ENCODE results near the gene TGIF1. TPM values are rescaled to one million over a fixed set of nuclear protein-coding genes. Genes with fewer than 3 reads are reported as not detected.

Gene TGIF1
- total and polyA plus RNA-seq, 9 of the 15 experiments (the other 6 are each of a cell fraction or from before 2014, with no cell fraction given) = 16.1 to 77.7 (median 44.6) TPM

DNA sequence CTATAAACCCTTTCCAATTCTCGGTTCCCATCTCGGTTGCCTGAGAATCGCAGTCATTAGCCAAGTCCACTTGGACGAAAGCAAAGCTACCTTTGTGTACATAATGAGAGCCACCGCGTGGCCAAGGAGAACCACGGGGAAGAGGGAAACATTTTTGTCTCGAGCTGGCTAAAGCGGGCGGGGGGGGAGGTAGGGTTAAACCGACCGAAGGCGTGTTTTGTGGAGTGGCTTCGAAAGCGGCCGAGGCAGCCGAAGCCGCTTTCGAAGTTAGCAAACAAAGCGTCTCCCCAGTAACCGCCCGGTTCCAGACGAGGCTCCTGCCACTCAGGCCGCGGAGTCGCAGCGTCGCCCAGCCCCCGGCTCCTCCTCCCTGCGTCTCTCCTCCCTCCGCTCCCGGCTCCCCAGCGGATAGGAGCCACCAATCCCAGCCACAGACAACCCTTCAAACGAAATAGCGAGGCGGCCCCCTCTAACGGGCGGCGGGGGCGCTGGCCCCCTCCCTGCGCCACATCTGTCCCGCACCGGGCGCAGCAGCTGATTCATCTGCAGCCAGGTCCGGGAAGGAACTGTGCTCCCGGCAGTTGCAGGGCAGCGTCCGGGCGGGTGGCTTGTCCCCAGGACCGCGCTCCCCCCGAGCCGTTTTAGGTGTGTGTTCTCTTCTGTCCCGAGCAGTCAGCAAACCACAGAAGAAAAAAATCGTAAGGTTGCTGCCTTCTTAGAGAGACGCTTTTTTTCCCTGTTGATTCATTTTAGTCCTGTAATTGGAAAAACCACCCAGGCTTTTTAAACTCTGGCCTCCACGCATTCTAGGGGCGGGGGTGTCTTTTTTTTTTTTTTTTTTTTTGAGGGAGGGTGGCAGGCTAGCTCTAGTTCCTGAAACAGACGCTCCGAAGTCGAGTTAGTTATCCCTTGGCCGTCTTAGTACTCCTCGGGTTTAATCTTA lies 1.8 kb upstream of the TGIF1 start (continued):
- TF ChIP-seq NUFIP1 (IDR thresholded peaks at IDR 0.05; ENCODE audit: partially characterized antibody) (no peak), ZSCAN32 (CRISPR knock-in tag; IDR thresholded peaks at IDR 0.05) (no peak), ZNF583 (CRISPR knock-in tag; IDR thresholded peaks at IDR 0.05) (no peak), TGIF2 (CRISPR knock-in tag; IDR thresholded peaks at IDR 0.05) (no peak; the same call in 1 of the 2 replicates), SMARCE1 (IDR thresholded peaks at IDR 0.05) (no peak), NCOA1 (IDR thresholded peaks at IDR 0.05; ENCODE audit: low read depth) (no peak), FIP1L1 (IDR thresholded peaks at IDR 0.05; ENCODE audit: low read depth, low read length, poor library complexity, severe bottlenecking) (peak; percentile 96), RBM17 (IDR thresholded peaks at IDR 0.05; ENCODE audit: borderline replicate concordance, low read depth, low read length) (no peak), ZNF175 (CRISPR knock-in tag; IDR thresholded peaks at IDR 0.05; ENCODE audit: low read depth) (no peak), ZNF24 (IDR thresholded peaks at IDR 0.05) (no peak)
- TF ChIP-seq, protein P1, sequence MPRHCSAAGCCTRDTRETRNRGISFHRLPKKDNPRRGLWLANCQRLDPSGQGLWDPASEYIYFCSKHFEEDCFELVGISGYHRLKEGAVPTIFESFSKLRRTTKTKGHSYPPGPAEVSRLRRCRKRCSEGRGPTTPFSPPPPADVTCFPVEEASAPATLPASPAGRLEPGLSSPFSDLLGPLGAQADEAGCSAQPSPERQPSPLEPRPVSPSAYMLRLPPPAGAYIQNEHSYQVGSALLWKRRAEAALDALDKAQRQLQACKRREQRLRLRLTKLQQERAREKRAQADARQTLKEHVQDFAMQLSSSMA (CRISPR knock-in tag; IDR thresholded peaks at IDR 0.05) = no peak
- TF ChIP-seq, protein P2, sequence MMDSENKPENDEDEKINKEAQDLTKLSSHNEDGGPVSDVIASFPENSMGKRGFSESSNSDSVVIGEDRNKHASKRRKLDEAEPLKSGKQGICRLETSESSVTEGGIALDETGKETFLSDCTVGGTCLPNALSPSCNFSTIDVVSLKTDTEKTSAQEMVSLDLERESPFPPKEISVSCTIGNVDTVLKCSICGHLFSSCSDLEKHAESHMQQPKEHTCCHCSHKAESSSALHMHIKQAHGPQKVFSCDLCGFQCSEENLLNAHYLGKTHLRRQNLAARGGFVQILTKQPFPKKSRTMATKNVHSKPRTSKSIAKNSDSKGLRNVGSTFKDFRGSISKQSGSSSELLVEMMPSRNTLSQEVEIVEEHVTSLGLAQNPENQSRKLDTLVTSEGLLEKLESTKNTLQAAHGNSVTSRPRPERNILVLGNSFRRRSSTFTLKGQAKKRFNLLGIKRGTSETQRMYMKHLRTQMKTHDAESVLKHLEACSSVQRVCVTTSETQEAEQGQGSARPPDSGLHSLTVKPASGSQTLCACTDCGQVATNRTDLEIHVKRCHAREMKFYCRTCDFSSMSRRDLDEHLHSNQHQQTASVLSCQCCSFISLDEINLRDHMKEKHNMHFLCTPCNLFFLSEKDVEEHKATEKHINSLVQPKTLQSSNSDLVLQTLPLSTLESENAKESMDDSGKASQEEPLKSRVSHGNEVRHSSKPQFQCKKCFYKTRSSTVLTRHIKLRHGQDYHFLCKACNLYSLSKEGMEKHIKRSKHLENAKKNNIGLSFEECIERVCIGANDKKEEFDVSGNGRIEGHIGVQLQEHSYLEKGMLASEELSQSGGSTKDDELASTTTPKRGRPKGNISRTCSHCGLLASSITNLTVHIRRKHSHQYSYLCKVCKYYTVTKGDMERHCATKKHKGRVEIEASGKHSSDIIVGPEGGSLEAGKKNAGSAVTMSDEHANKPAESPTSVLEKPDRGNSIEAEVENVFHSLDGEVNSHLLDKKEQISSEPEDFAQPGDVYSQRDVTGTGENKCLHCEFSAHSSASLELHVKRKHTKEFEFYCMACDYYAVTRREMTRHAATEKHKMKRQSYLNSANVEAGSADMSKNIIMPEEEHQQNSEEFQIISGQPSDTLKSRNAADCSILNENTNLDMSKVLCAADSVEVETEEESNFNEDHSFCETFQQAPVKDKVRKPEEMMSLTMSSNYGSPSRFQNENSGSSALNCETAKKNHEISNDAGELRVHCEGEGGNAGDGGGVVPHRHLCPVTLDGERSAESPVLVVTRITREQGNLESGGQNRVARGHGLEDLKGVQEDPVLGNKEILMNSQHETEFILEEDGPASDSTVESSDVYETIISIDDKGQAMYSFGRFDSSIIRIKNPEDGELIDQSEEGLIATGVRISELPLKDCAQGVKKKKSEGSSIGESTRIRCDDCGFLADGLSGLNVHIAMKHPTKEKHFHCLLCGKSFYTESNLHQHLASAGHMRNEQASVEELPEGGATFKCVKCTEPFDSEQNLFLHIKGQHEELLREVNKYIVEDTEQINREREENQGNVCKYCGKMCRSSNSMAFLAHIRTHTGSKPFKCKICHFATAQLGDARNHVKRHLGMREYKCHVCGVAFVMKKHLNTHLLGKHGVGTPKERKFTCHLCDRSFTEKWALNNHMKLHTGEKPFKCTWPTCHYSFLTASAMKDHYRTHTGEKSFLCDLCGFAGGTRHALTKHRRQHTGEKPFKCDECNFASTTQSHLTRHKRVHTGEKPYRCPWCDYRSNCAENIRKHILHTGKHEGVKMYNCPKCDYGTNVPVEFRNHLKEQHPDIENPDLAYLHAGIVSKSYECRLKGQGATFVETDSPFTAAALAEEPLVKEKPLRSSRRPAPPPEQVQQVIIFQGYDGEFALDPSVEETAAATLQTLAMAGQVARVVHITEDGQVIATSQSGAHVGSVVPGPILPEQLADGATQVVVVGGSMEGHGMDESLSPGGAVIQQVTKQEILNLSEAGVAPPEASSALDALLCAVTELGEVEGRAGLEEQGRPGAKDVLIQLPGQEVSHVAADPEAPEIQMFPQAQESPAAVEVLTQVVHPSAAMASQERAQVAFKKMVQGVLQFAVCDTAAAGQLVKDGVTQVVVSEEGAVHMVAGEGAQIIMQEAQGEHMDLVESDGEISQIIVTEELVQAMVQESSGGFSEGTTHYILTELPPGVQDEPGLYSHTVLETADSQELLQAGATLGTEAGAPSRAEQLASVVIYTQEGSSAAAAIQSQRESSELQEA (IDR thresholded peaks at IDR 0.05; ENCODE audit: low read depth) = no peak
- TF ChIP-seq, protein P3, sequence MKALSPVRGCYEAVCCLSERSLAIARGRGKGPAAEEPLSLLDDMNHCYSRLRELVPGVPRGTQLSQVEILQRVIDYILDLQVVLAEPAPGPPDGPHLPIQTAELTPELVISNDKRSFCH (CRISPR knock-in tag; IDR thresholded peaks at IDR 0.05) = 0 out of 2 replicates have a peak, but pooled peaks have one; percentile 42
- TF ChIP-seq, protein P3 (tag; IDR thresholded peaks at IDR 0.05) = peak; percentile 9; the same call in 1 of the 2 replicates
- TF ChIP-seq, protein P4, sequence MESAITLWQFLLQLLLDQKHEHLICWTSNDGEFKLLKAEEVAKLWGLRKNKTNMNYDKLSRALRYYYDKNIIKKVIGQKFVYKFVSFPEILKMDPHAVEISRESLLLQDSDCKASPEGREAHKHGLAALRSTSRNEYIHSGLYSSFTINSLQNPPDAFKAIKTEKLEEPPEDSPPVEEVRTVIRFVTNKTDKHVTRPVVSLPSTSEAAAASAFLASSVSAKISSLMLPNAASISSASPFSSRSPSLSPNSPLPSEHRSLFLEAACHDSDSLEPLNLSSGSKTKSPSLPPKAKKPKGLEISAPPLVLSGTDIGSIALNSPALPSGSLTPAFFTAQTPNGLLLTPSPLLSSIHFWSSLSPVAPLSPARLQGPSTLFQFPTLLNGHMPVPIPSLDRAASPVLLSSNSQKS (CRISPR knock-in tag; IDR thresholded peaks at IDR 0.05) = no peak
- TF ChIP-seq, protein P5, sequence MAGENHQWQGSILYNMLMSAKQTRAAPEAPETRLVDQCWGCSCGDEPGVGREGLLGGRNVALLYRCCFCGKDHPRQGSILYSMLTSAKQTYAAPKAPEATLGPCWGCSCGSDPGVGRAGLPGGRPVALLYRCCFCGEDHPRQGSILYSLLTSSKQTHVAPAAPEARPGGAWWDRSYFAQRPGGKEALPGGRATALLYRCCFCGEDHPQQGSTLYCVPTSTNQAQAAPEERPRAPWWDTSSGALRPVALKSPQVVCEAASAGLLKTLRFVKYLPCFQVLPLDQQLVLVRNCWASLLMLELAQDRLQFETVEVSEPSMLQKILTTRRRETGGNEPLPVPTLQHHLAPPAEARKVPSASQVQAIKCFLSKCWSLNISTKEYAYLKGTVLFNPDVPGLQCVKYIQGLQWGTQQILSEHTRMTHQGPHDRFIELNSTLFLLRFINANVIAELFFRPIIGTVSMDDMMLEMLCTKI (IDR thresholded peaks at IDR 0.05; ENCODE audit: partially characterized antibody) = no peak

Measured in K562 (cell line).